Stimulated activated memory B cell treated with anti-CD40 and anti-IgM and Interleukin-4, amounts not matched to agents 10 μg/mL and 1 μg/mL and 100 μg/mL, for 72 hours (primary cell): ENCODE data around the gene BBS7.

Experiments used
- ATAC-seq: fragments of 150-1000 bp; cut with Tn5 transposase; 2 replicates; pipeline ENCODE4 v1.10.0; 2021
- H3K27ac Mint-ChIP-seq: one replicate; pipeline ENCODE4 v1.8.0; 2022; ENCODE audit warnings: mild to moderate bottlenecking, mixed read lengths
- H3K27me3 Mint-ChIP-seq: one replicate; pipeline ENCODE4 v1.8.0; 2022; ENCODE audit warnings: mixed read lengths
- H3K36me3 Mint-ChIP-seq: one replicate; pipeline ENCODE4 v1.8.0; 2022; ENCODE audit warnings: mixed read lengths
- H3K4me1 Mint-ChIP-seq: one replicate; pipeline ENCODE4 v1.8.0; 2022; ENCODE audit warnings: mixed read lengths
- H3K4me3 Mint-ChIP-seq: one replicate; pipeline ENCODE4 v1.8.0; 2022; ENCODE audit warnings: mild to moderate bottlenecking, moderate library complexity, mixed read lengths
- H3K9me3 Mint-ChIP-seq: one replicate; pipeline ENCODE4 v1.8.0; 2022; ENCODE audit warnings: mixed read lengths

Gene BBS7

GRCh38 chr4:121814756-121815155, 55.5 kb downstream of the BBS7 start:
- Mint-ChIP-seq H3K4me1 (no peaks in the 10 kb centered on the region), H3K27me3 (no peaks in the 10 kb centered on the region), H3K9me3 (no peaks in the 10 kb centered on the region), H3K27ac (no peak overlapping the region), H3K4me3 (no peak overlapping the region), H3K36me3 (peaks cover 34% of the 10 kb centered on the region)
- no peak for ATAC-seq

- ATAC-seq: no peak
- H3K4me3 Mint-ChIP-seq: no peak overlapping the region
- H3K27ac Mint-ChIP-seq: no peak overlapping the region
- peaks cover 49% of the 10 kb centered on the region for H3K36me3 Mint-ChIP-seq
- H3K9me3 Mint-ChIP-seq: no peaks in the 10 kb centered on the region
- H3K4me1 Mint-ChIP-seq: no peaks in the 10 kb centered on the region
- H3K27me3 Mint-ChIP-seq: no peaks in the 10 kb centered on the region
Measured at GRCh38 chr4:121811122-121811521, 59.2 kb downstream of the BBS7 start.

- ATAC-seq: no peak
- Mint-ChIP-seq H3K4me1 (peaks cover 24% of the 10 kb centered on the region), H3K36me3 (peaks cover 41% of the 10 kb centered on the region)
Measured at GRCh38 chr4:121806411-121806810, 63.9 kb downstream of the BBS7 start.

GRCh38 chr4:121801715-121802075, 68.6 kb downstream of the BBS7 start:
- Mint-ChIP-seq H3K27ac (peak overlapping the region; percentile 95), H3K9me3 (no peaks in the 10 kb centered on the region), H3K36me3 (peaks cover 16% of the 10 kb centered on the region), H3K4me1 (peaks cover 30% of the 10 kb centered on the region), H3K4me3 (peak overlapping the region; percentile 86), H3K27me3 (no peaks in the 10 kb centered on the region)
- no peak for ATAC-seq

More at GRCh38 chr4:121806411-121806810, 63.9 kb downstream of the BBS7 start:
- Mint-ChIP-seq H3K27ac (no peak overlapping the region), H3K4me3 (no peak overlapping the region), H3K27me3 (no peaks in the 10 kb centered on the region), H3K9me3 (no peaks in the 10 kb centered on the region)

GRCh38 chr4:121800961-121801714, 69.1 kb downstream of the BBS7 start, which contains the start of gene EXOSC9:
TSS of gene EXOSC9 (plus strand) at chr4:121801323. CDS start at chr4:121801425, 102 bp downstream.
- H3K36me3 Mint-ChIP-seq: peaks cover 11% of the 10 kb centered on the region
- no peaks in the 10 kb centered on the region for H3K27me3 Mint-ChIP-seq

GRCh38 chr4:121800638-121800960, 69.7 kb downstream of the BBS7 start:
- Mint-ChIP-seq H3K27me3 (no peaks in the 10 kb centered on the region), H3K9me3 (no peaks in the 10 kb centered on the region), H3K27ac (peak overlapping the region; percentile 95), H3K36me3 (peaks cover 10% of the 10 kb centered on the region), H3K4me1 (peaks cover 32% of the 10 kb centered on the region), H3K4me3 (peak overlapping the region; percentile 86)
- ATAC-seq: peak; percentile 49

More at GRCh38 chr4:121800961-121801714, 69.1 kb downstream of the BBS7 start, which contains the start of gene EXOSC9:
- Mint-ChIP-seq H3K4me3 (peak within 1 kb of the TSS; percentile 86), H3K4me1 (peaks cover 30% of the 10 kb centered on the region), H3K9me3 (no peaks in the 10 kb centered on the region), H3K27ac (peak within 1 kb of the TSS; percentile 95)
- ATAC-seq: peak; percentile 83

- no peak for ATAC-seq
- Mint-ChIP-seq H3K9me3 (no peaks in the 10 kb centered on the region), H3K4me1 (peaks cover 32% of the 10 kb centered on the region), H3K27ac (peak overlapping the region; percentile 95), H3K27me3 (no peaks in the 10 kb centered on the region), H3K36me3 (peaks cover 4% of the 10 kb centered on the region), H3K4me3 (no peak overlapping the region)
Measured at GRCh38 chr4:121799867-121800501, 70.3 kb downstream of the BBS7 start.

- Mint-ChIP-seq H3K4me3 (no peak overlapping the region), H3K9me3 (no peaks in the 10 kb centered on the region), H3K36me3 (no peaks in the 10 kb centered on the region), H3K27me3 (no peaks in the 10 kb centered on the region), H3K27ac (no peak overlapping the region), H3K4me1 (peaks cover 29% of the 10 kb centered on the region)
- no peak for ATAC-seq
Measured at GRCh38 chr4:121799208-121799823, 71.0 kb downstream of the BBS7 start.

GRCh38 chr4:121796283-121796682, 74.0 kb downstream of the BBS7 start:
- Mint-ChIP-seq H3K9me3 (no peaks in the 10 kb centered on the region), H3K27ac (peak overlapping the region; percentile 28), H3K27me3 (peaks cover under 1% of the 10 kb centered on the region), H3K4me3 (no peak overlapping the region), H3K36me3 (no peaks in the 10 kb centered on the region), H3K4me1 (peaks cover 14% of the 10 kb centered on the region)
- no peak for ATAC-seq

GRCh38 chr4:121794505-121795188, 75.6 kb downstream of the BBS7 start:
- H3K27me3 Mint-ChIP-seq: peaks cover 13% of the 10 kb centered on the region
- H3K36me3 Mint-ChIP-seq: no peaks in the 10 kb centered on the region
- H3K4me1 Mint-ChIP-seq: peaks cover 14% of the 10 kb centered on the region
- no peaks in the 10 kb centered on the region for H3K9me3 Mint-ChIP-seq
- no peak overlapping the region for H3K4me3 Mint-ChIP-seq
- no peak for ATAC-seq
- H3K27ac Mint-ChIP-seq: peak overlapping the region; percentile 28

GRCh38 chr4:121792966-121793365, 77.3 kb downstream of the BBS7 start:
- Mint-ChIP-seq H3K27me3 (peaks cover 25% of the 10 kb centered on the region), H3K27ac (no peak overlapping the region), H3K4me3 (no peak overlapping the region), H3K36me3 (no peaks in the 10 kb centered on the region), H3K4me1 (peaks cover 8% of the 10 kb centered on the region), H3K9me3 (no peaks in the 10 kb centered on the region)
- no peak for ATAC-seq

- Mint-ChIP-seq H3K4me3 (no peak overlapping the region), H3K4me1 (peaks cover 8% of the 10 kb centered on the region), H3K27ac (no peak overlapping the region), H3K27me3 (peaks cover 34% of the 10 kb centered on the region), H3K36me3 (no peaks in the 10 kb centered on the region), H3K9me3 (no peaks in the 10 kb centered on the region)
- ATAC-seq: no peak
Measured at GRCh38 chr4:121791481-121791880, 78.8 kb downstream of the BBS7 start.

GRCh38 chr4:121790976-121791375, 79.3 kb downstream of the BBS7 start:
- H3K4me1 Mint-ChIP-seq: peaks cover 8% of the 10 kb centered on the region
- H3K4me3 Mint-ChIP-seq: no peak overlapping the region
- peaks cover 34% of the 10 kb centered on the region for H3K27me3 Mint-ChIP-seq
- no peaks in the 10 kb centered on the region for H3K9me3 Mint-ChIP-seq
- no peak for ATAC-seq
- H3K27ac Mint-ChIP-seq: no peak overlapping the region
- H3K36me3 Mint-ChIP-seq: no peaks in the 10 kb centered on the region

GRCh38 chr4:121789960-121790829, 80.1 kb downstream of the BBS7 start:
- H3K27ac Mint-ChIP-seq: no peak overlapping the region
- H3K27me3 Mint-ChIP-seq: peaks cover 34% of the 10 kb centered on the region
- H3K4me3 Mint-ChIP-seq: no peak overlapping the region
- no peak for ATAC-seq
- H3K36me3 Mint-ChIP-seq: no peaks in the 10 kb centered on the region
- no peaks in the 10 kb centered on the region for H3K9me3 Mint-ChIP-seq
- H3K4me1 Mint-ChIP-seq: peaks cover 2% of the 10 kb centered on the region
